HL-60 (cell line): ENCODE results near the gene ABAT.

Experiments
- DNase-seq, 2 experiments: peaks; one replicate each; pipeline ENCODE4 v3.0.0-alpha.2; 2010 to 2020; ENCODE audit warnings: low read depth in 1 of 2, low spot score in 1 of 2
- H3K27ac ChIP-seq: fragments of 250-450 bp; sonication (Bioruptor Pico); replicated peaks from 2 replicates; pipeline ENCODE4 v1.5.1; 2020; ENCODE audit warnings: mild to moderate bottlenecking, moderate library complexity
- H3K27me3 ChIP-seq: fragments of 250-450 bp; sonication (Bioruptor Pico); 2 replicates; pipeline ENCODE4 v1.5.1; 2021; ENCODE audit warnings: mild to moderate bottlenecking, moderate library complexity; ENCODE audit not compliant: insufficient read depth, poor library complexity, severe bottlenecking
- H3K4me3 ChIP-seq: replicated peaks from 2 replicates; pipeline ENCODE4 v1.5.1; 2011; ENCODE audit warnings: mild to moderate bottlenecking, control low read depth, low read length; ENCODE audit not compliant: insufficient read depth
- CTCF ChIP-seq: IDR thresholded peaks from one replicate; pipeline ENCODE4 v1.5.1; 2011; ENCODE audit warnings: low read length, control low read depth, inconsistent platforms; ENCODE audit not compliant: insufficient read depth
- GABPA ChIP-seq: IDR thresholded peaks from 2 replicates; pipeline ENCODE4 v1.6.1; 2012; ENCODE audit warnings: low read depth
- POLR2AphosphoS5 ChIP-seq: IDR thresholded peaks from 2 replicates; pipeline ENCODE4 v1.6.1; 2012; ENCODE audit warnings: low read depth
- REST ChIP-seq: IDR thresholded peaks from 2 replicates; pipeline ENCODE4 v1.6.1; 2012; ENCODE audit warnings: low read depth; ENCODE audit not compliant: insufficient replicate concordance
- SPI1 ChIP-seq: IDR thresholded peaks from 2 replicates; pipeline ENCODE4 v1.6.1; 2012; ENCODE audit warnings: low read depth, mild to moderate bottlenecking, borderline replicate concordance

ABAT gene

GRCh38 chr16:8660841-8661301 lies 13.5 kb upstream of the ABAT start:
- DNase-seq = peak in 1 of 2 experiments; percentile 45
- Histone ChIP-seq H3K27ac (no peak overlapping the region), H3K27me3 (no peaks in the 10 kb centered on the region)

GRCh38 chr16:8661703-8662102 lies 12.7 kb upstream of the ABAT start:
- no peak for DNase-seq
- Histone ChIP-seq H3K27me3 (no peaks in the 10 kb centered on the region), H3K27ac (no peak overlapping the region), H3K4me3 (no peak overlapping the region)
- no peak for TF ChIP-seq REST
- no peak for TF ChIP-seq GABPA

More at GRCh38 chr16:8660841-8661301, 13.5 kb upstream of the ABAT start:
- TF ChIP-seq REST = no peak
- TF ChIP-seq CTCF = peak; percentile 57
- no peak overlapping the region for H3K4me3 ChIP-seq

GRCh38 chr16:8663192-8664089 lies 11.0 kb upstream of the ABAT start:
- Histone ChIP-seq H3K27ac (no peak overlapping the region), H3K27me3 (no peaks in the 10 kb centered on the region), H3K4me3 (no peak overlapping the region)
- TF ChIP-seq POLR2AphosphoS5 = no peak
- no peak for TF ChIP-seq GABPA
- no peak for TF ChIP-seq CTCF
- DNase-seq = no peak

GRCh38 chr16:8665529-8665928 lies 8.9 kb upstream of the ABAT start:
- DNase-seq = no peak
- Histone ChIP-seq H3K27me3 (no peaks in the 10 kb centered on the region), H3K4me3 (no peak overlapping the region), H3K27ac (no peak overlapping the region)
- TF ChIP-seq CTCF (no peak), REST (no peak), SPI1 (no peak), GABPA (no peak), POLR2AphosphoS5 (no peak)
